Fibroblast of lung (primary cell): ENCODE data around the gene EPB41L1. TPM values are rescaled to one million over a fixed set of nuclear protein-coding genes. Genes with fewer than 3 reads are reported as not detected.
A peak's percentile ranks its signal among the peaks of the same experiment; 100 is the strongest.

Source experiments
- DNase-seq, 2 donors: peaks; one replicate each; pipeline versions ENCODE4 v3.0.0 to v3.0.0-alpha.2; 2010; ENCODE audit warnings: low read depth in 2 of 2
- H2AFZ ChIP-seq: 2 replicates; pipeline ENCODE4 v1.5.1; 2012; ENCODE audit warnings: low read length, control low read depth, inconsistent platforms
- H3K27ac ChIP-seq: 2 replicates; pipeline ENCODE4 v1.5.1; 2011; ENCODE audit warnings: low read length, control low read depth; ENCODE audit not compliant: insufficient read depth
- H3K27me3 ChIP-seq: 2 replicates; pipeline ENCODE4 v1.5.1; 2011; ENCODE audit warnings: mild to moderate bottlenecking, low read length; ENCODE audit not compliant: control insufficient read depth, insufficient read depth
- H3K36me3 ChIP-seq: 2 replicates; pipeline ENCODE4 v1.5.1; 2011; ENCODE audit warnings: low read length; ENCODE audit not compliant: control insufficient read depth, insufficient read depth
- H3K4me1 ChIP-seq: 2 replicates; pipeline ENCODE4 v1.5.1; 2011; ENCODE audit warnings: low read length; ENCODE audit not compliant: control insufficient read depth, insufficient read depth; ENCODE audit errors: extremely low read depth
- H3K4me2 ChIP-seq: 2 replicates; pipeline ENCODE4 v1.5.1; 2011; ENCODE audit warnings: low read length, control low read depth; ENCODE audit not compliant: insufficient read depth; ENCODE audit errors: extremely low read depth
- H3K4me3 ChIP-seq, 4 experiments: fragments of 200-600 bp in 1 of 4; sonication (generic) in 1 of 4; replicated peaks in 1 of 4; 2 replicates each; pipeline ENCODE4 v1.5.1; 2011 to 2016; ENCODE audit warnings: low read length in 4 of 4, low read depth in 3 of 4, mild to moderate bottlenecking in 3 of 4, control low read depth in 2 of 4, inconsistent platforms in 1 of 4, mixed read lengths in 1 of 4; ENCODE audit not compliant: insufficient read depth in 1 of 4; ENCODE audit errors: control extremely low read depth in 1 of 4
- H3K79me2 ChIP-seq: 2 replicates; pipeline ENCODE4 v1.5.1; 2012; ENCODE audit warnings: mild to moderate bottlenecking, low read length, inconsistent platforms; ENCODE audit not compliant: control insufficient read depth, insufficient read depth
- H3K9ac ChIP-seq: 2 replicates; pipeline ENCODE4 v1.5.1; 2011; ENCODE audit warnings: mild to moderate bottlenecking, low read length, control low read depth; ENCODE audit not compliant: insufficient read depth
- H3K9me3 ChIP-seq: 2 replicates; pipeline ENCODE4 v1.5.1; 2012; ENCODE audit warnings: low read depth, low read length; ENCODE audit not compliant: control insufficient read depth, insufficient read depth
- H4K20me1 ChIP-seq: 2 replicates; pipeline ENCODE4 v1.5.1; 2011; ENCODE audit warnings: low read length; ENCODE audit not compliant: control insufficient read depth, insufficient read depth; ENCODE audit errors: extremely low read depth
- EZH2 ChIP-seq: IDR thresholded peaks from 2 replicates; pipeline ENCODE4 v1.5.1; 2012; ENCODE audit warnings: low read length, control low read depth, mild to moderate bottlenecking; ENCODE audit errors: missing control alignments
- polyA plus RNA-seq, 2 donors: library from polyadenylated mRNA; depleted of rRNA in 1 of 2; stranded (reverse) in 1 of 2; unstranded in 1 of 2; fragments of >200 nt; gene quantifications; 2 replicates each; pipeline ENCODE4 v1.2.1, GENCODE V29; 2011 to 2012; ENCODE audit warnings: missing spikeins in 1 of 2
- total RNA-seq: library from RNA; depleted of rRNA; stranded (reverse); fragments of >200 nt; gene quantifications from 2 replicates; pipeline ENCODE4 v1.2.1, GENCODE V29; 2014
- TF ChIP-seq, protein P1 (sequence below), 2 donors: IDR thresholded peaks in 1 of 2; conservative IDR thresholded peaks in 1 of 2; 1 replicate in 1 of 2; 2 replicates in 1 of 2; pipeline ENCODE4 v1.5.1; 2011 to 2012; ENCODE audit warnings: low read length in 2 of 2, control low read depth in 1 of 2, inconsistent platforms in 1 of 2, low read depth in 1 of 2, mild to moderate bottlenecking in 1 of 2

The EPB41L1 gene
- total and polyA plus RNA-seq, 2 donors (not counting 1 experiment from before 2014, with no cell fraction given) = 16.2 to 17.0 TPM

DNA sequence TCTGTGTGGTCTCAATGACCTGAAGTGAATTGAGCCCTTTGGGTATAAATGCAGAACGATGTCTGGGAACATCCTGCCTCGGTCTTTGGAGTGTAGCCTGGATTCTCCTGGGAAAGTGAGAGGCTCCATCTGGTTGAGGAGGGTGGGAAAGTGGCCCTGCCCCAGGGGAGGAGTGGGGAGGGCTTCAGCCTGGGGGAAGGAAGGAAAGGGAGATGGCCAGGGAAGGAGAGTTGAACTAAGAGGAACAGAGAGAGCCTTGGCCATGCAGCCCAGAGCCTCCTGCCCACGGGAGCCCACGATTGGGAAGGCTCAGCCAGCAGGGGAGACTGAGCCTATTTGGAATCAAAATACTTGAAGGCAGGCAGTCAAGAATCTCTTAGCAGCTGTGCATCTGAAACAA is 2.3 kb upstream of the EPB41L1 start:
- no peak for TF ChIP-seq EZH2
- H3K79me2 ChIP-seq = no peaks in the 10 kb centered on the region
- no peaks in the 10 kb centered on the region for H3K36me3 ChIP-seq
- no peak overlapping the region for H3K27ac ChIP-seq
- DNase-seq = no peak
- H3K4me2 ChIP-seq = no peak overlapping the region
- H3K27me3 ChIP-seq = no peaks in the 10 kb centered on the region
- H4K20me1 ChIP-seq = no peaks in the 10 kb centered on the region
- H3K9me3 ChIP-seq = no peaks in the 10 kb centered on the region
- no peak overlapping the region for H3K9ac ChIP-seq
- H2AFZ ChIP-seq = no peak overlapping the region
- H3K4me3 ChIP-seq = no peak overlapping the region
- H3K4me1 ChIP-seq = peaks cover 11% of the 10 kb centered on the region

- Histone ChIP-seq H3K27ac (no peak overlapping the region), H3K79me2 (no peaks in the 10 kb centered on the region), H4K20me1 (no peaks in the 10 kb centered on the region), H2AFZ (no peak overlapping the region), H3K4me3 (no peak overlapping the region), H3K4me1 (peaks cover 9% of the 10 kb centered on the region), H3K9ac (no peak overlapping the region), H3K9me3 (no peaks in the 10 kb centered on the region), H3K4me2 (no peak overlapping the region), H3K27me3 (no peaks in the 10 kb centered on the region), H3K36me3 (no peaks in the 10 kb centered on the region)
- TF ChIP-seq EZH2 = no peak
- TF ChIP-seq, protein P1, sequence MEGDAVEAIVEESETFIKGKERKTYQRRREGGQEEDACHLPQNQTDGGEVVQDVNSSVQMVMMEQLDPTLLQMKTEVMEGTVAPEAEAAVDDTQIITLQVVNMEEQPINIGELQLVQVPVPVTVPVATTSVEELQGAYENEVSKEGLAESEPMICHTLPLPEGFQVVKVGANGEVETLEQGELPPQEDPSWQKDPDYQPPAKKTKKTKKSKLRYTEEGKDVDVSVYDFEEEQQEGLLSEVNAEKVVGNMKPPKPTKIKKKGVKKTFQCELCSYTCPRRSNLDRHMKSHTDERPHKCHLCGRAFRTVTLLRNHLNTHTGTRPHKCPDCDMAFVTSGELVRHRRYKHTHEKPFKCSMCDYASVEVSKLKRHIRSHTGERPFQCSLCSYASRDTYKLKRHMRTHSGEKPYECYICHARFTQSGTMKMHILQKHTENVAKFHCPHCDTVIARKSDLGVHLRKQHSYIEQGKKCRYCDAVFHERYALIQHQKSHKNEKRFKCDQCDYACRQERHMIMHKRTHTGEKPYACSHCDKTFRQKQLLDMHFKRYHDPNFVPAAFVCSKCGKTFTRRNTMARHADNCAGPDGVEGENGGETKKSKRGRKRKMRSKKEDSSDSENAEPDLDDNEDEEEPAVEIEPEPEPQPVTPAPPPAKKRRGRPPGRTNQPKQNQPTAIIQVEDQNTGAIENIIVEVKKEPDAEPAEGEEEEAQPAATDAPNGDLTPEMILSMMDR (conservative IDR thresholded peaks at IDR 0.05 in 1 of 2, IDR thresholded peaks at IDR 0.05 in 1 of 2; ENCODE audit: low read depth in 1 of 2, low read length in 2 of 2) = no peak
- no peak for DNase-seq
Observed at GRCh38 chr20:36153204-36153603, 1.3 kb upstream of the EPB41L1 start.

- peak overlapping the region; percentile 45 to 77 (median 54) for H3K4me3 ChIP-seq
- peak overlapping the region; percentile 66 for H2AFZ ChIP-seq
- peak; percentile 14 for TF ChIP-seq EZH2
- TF ChIP-seq, protein P1 (conservative IDR thresholded peaks at IDR 0.05 in 1 of 2, IDR thresholded peaks at IDR 0.05 in 1 of 2; ENCODE audit: low read depth in 1 of 2, low read length in 2 of 2) = no peak
- H4K20me1 ChIP-seq = no peaks in the 10 kb centered on the region
- peak overlapping the region; percentile 45 for H3K9ac ChIP-seq
- no peaks in the 10 kb centered on the region for H3K79me2 ChIP-seq
- peaks cover 7% of the 10 kb centered on the region for H3K4me1 ChIP-seq
- peak; percentile 49 to 68 for DNase-seq
- no peaks in the 10 kb centered on the region for H3K9me3 ChIP-seq
- H3K27ac ChIP-seq = no peak overlapping the region
- no peaks in the 10 kb centered on the region for H3K27me3 ChIP-seq
- no peaks in the 10 kb centered on the region for H3K36me3 ChIP-seq
- H3K4me2 ChIP-seq = peak overlapping the region; percentile 79
Observed at GRCh38 chr20:36153736-36154699, 522 bp upstream of the EPB41L1 start.
